A673 (cell line): ENCODE results near the gene MS4A13. TPM values are rescaled to one million over a fixed set of nuclear protein-coding genes. Genes with fewer than 3 reads are reported as not detected.

Experiments
- BruUV-seq: library from RNA; stranded (reverse); fragments of 400-500 nt; replicated peaks from 2 replicates; lab custom pipeline; 2021; lab: Mats Ljungman, UMichigan
- CTCF ChIA-PET: fragments of 300-600 bp; sonication (Branson Sonifier 250); formaldehyde crosslinking; loops from one replicate; lab custom pipeline; 2022; ENCODE audit warnings: antibody characterized with exemption; lab: Charles Lee
- POLR2A ChIA-PET: fragments of 300-600 bp; sonication (Branson Sonifier 250); formaldehyde crosslinking; loops from one replicate; lab custom pipeline; 2022; ENCODE audit warnings: antibody characterized with exemption; ENCODE audit not compliant: low non-redundant PET; lab: Charles Lee
- DNase-seq: peaks from one replicate; pipeline ENCODE4 v3.0.0-alpha.2; 2015; ENCODE audit warnings: low spot score
- H3K27ac ChIP-seq: fragments of 200-600 bp; sonication (generic); 2 replicates; pipeline ENCODE4 v1.5.1; 2016; ENCODE audit warnings: mixed run types, low read depth, mild to moderate bottlenecking, mixed read lengths, antibody characterized with exemption, low read length; ENCODE audit not compliant: poor library complexity, severe bottlenecking
- H3K27me3 ChIP-seq: fragments of 200-600 bp; sonication (generic); replicated peaks from 2 replicates; pipeline ENCODE4 v1.6.1; 2017; ENCODE audit warnings: mixed run types, low read depth, mild to moderate bottlenecking, mixed read lengths, antibody characterized with exemption, low read length; ENCODE audit not compliant: insufficient read depth, poor library complexity
- H3K36me3 ChIP-seq: fragments of 200-600 bp; sonication (generic); 2 replicates; pipeline ENCODE4 v1.6.1; 2016; ENCODE audit warnings: mixed run types, mild to moderate bottlenecking, mixed read lengths, antibody characterized with exemption, low read length; ENCODE audit not compliant: insufficient read depth, poor library complexity, severe bottlenecking
- H3K4me1 ChIP-seq: fragments of 200-600 bp; sonication (generic); 2 replicates; pipeline ENCODE4 v1.6.1; 2017; ENCODE audit warnings: mixed run types, mild to moderate bottlenecking, mixed read lengths, antibody characterized with exemption, low read length; ENCODE audit not compliant: insufficient read depth, poor library complexity, severe bottlenecking
- H3K4me3 ChIP-seq: fragments of 200-600 bp; sonication (generic); 2 replicates; pipeline ENCODE4 v1.5.1; 2016; ENCODE audit warnings: low read depth, mixed run types, mild to moderate bottlenecking, mixed read lengths, low read length; ENCODE audit not compliant: poor library complexity, severe bottlenecking
- H3K9me3 ChIP-seq: fragments of 200-600 bp; sonication (generic); 2 replicates; pipeline ENCODE4 v1.6.1; 2016; ENCODE audit warnings: mixed run types, low read depth, mild to moderate bottlenecking, mixed read lengths, antibody characterized with exemption, low read length; ENCODE audit not compliant: poor library complexity, severe bottlenecking
- CTCF ChIP-seq: fragments of 300-800, 200-600 bp; sonication (generic); conservative IDR thresholded peaks from 2 replicates; pipeline ENCODE4 v1.5.1; 2017; ENCODE audit warnings: low read depth, mild to moderate bottlenecking, antibody characterized with exemption, low read length, moderate library complexity, mixed read lengths
- EZH2 ChIP-seq: fragments of 200-600 bp; sonication (generic); IDR thresholded peaks from 2 replicates; pipeline ENCODE4 v1.6.1; 2017; ENCODE audit warnings: borderline replicate concordance, low read depth, mild to moderate bottlenecking, mixed read lengths, antibody characterized with exemption, low read length; ENCODE audit not compliant: poor library complexity, severe bottlenecking
- intact Hi-C: fragments of 100-400 bp; cut with micrococcal nuclease; formaldehyde crosslinking; loops from one replicate; pipeline ENCODE4 v1.10.0; 2022; ENCODE audit not compliant: unreplicated experiment
- total RNA-seq: library from RNA; stranded (reverse); gene quantifications from 2 replicates; pipeline ENCODE4 v1.2.3, GENCODE V29; 2021

Gene MS4A13
- total RNA-seq, 1 experiment from 2014 or later, result not detected

- no peak overlapping the region for H3K4me3 ChIP-seq
- intact Hi-C loops, result no loop called here
- no peaks in the 10 kb centered on the region for H3K9me3 ChIP-seq
- H3K36me3 ChIP-seq, result no peaks in the 10 kb centered on the region
- ChIA-PET POLR2A (interaction anchor here (0.6 kb wide), 1 partner anchor 51 kb away, joined by 7 read pairs; no protein-coding TSS in a partner anchor), CTCF (interaction anchor here (0.6 kb wide), 1 partner anchor 411 kb away, joined by 4 read pairs; no protein-coding TSS in a partner anchor)
- H3K27me3 ChIP-seq, result peaks cover 26% of the 10 kb centered on the region
- no peak overlapping the region for H3K27ac ChIP-seq
- DNase-seq, result no peak
- no peaks in the 10 kb centered on the region for H3K4me1 ChIP-seq
- TF ChIP-seq EZH2, result no peak
- TF ChIP-seq CTCF, result no peak
- no TSS peak for BruUV-seq
Measured at GRCh38 chr11:60477035-60477445, 38.2 kb upstream of the MS4A13 start.

GRCh38 chr11:60482361-60482760 lies 32.8 kb upstream of the MS4A13 start:
- intact Hi-C loops, result no loop called here
- ChIA-PET CTCF (no interaction called here), POLR2A (no interaction called here)
- H3K9me3 ChIP-seq, result no peaks in the 10 kb centered on the region
- H3K4me1 ChIP-seq, result no peaks in the 10 kb centered on the region
- no peak overlapping the region for H3K27ac ChIP-seq
- DNase-seq, result no peak
- no peak overlapping the region for H3K4me3 ChIP-seq
- H3K27me3 ChIP-seq, result peaks cover 16% of the 10 kb centered on the region
- H3K36me3 ChIP-seq, result no peaks in the 10 kb centered on the region
- no TSS peak for BruUV-seq
- TF ChIP-seq CTCF (no peak), EZH2 (no peak)

GRCh38 chr11:60485987-60486386 lies 29.2 kb upstream of the MS4A13 start:
- H3K27ac ChIP-seq, result no peak overlapping the region
- ChIA-PET CTCF (interaction anchor here (1.0 kb wide), 1 partner anchor 123 kb away, joined by 3 read pairs; no protein-coding TSS in a partner anchor), POLR2A (no interaction called here)
- no TSS peak for BruUV-seq
- no peaks in the 10 kb centered on the region for H3K36me3 ChIP-seq
- DNase-seq, result peak; percentile 69
- TF ChIP-seq CTCF (peak; percentile 72), EZH2 (no peak)
- no peak overlapping the region for H3K4me3 ChIP-seq
- intact Hi-C loops, result loop anchor here (5.0 kb wide), 2 partner anchors 124 to 219 kb away; no protein-coding TSS in a partner anchor
- no peaks in the 10 kb centered on the region for H3K4me1 ChIP-seq
- peaks cover 4% of the 10 kb centered on the region for H3K27me3 ChIP-seq
- H3K9me3 ChIP-seq, result no peaks in the 10 kb centered on the region
